SU-DHL-6 (cell line): Measurements from ENCODE around the gene MRGPRF.

ENCODE experiments used
- H2AFZ ChIP-seq: fragments of 200-600 bp; sonication (generic); 2 replicates; pipeline ENCODE4 v1.6.1; 2014; ENCODE audit warnings: low read depth, mild to moderate bottlenecking, moderate library complexity, mixed read lengths, antibody characterized with exemption, low read length; ENCODE audit not compliant: severe bottlenecking
- H3F3A ChIP-seq: fragments of 200-600 bp; shearing (Covaris generic); 2 replicates; pipeline ENCODE4 v1.6.0; 2016; ENCODE audit warnings: antibody characterized with exemption, mild to moderate bottlenecking; ENCODE audit not compliant: insufficient read depth
- H3K27ac ChIP-seq: fragments of 200-600 bp; sonication (generic); 2 replicates; pipeline ENCODE4 v1.5.1; 2016; ENCODE audit warnings: low read depth, mild to moderate bottlenecking, low read length, moderate library complexity, mixed read lengths
- H3K27me3 ChIP-seq: fragments of 200-600 bp; sonication (generic), shearing (Covaris generic); 2 replicates; pipeline ENCODE4 v1.6.0; 2014; ENCODE audit warnings: mild to moderate bottlenecking, low read length
- H3K36me3 ChIP-seq: fragments of 200-600 bp; sonication (generic); 2 replicates; pipeline ENCODE4 v1.6.1; 2014; ENCODE audit warnings: mild to moderate bottlenecking, low read length, mixed read lengths
- H3K4me2 ChIP-seq: fragments of 300-600, 200-600 bp; shearing (Covaris generic), sonication (generic); 2 replicates; pipeline ENCODE4 v1.6.0; 2014; ENCODE audit warnings: low read length, low read depth, mild to moderate bottlenecking; ENCODE audit not compliant: poor library complexity, severe bottlenecking
- H3K4me3 ChIP-seq: fragments of 200-600 bp; sonication (generic); 2 replicates; pipeline ENCODE4 v1.5.1; 2014; ENCODE audit warnings: antibody characterized with exemption, low read length, mild to moderate bottlenecking, mixed read lengths; ENCODE audit not compliant: insufficient read depth, poor library complexity, severe bottlenecking
- H3K79me2 ChIP-seq: fragments of 200-600 bp; sonication (generic); 2 replicates; pipeline ENCODE4 v1.6.1; 2014; ENCODE audit warnings: mild to moderate bottlenecking, low read length, moderate library complexity; ENCODE audit not compliant: insufficient read depth
- H3K9ac ChIP-seq: fragments of 200-600 bp; sonication (generic); 2 replicates; pipeline ENCODE4 v1.7.0; 2014; ENCODE audit warnings: mild to moderate bottlenecking, low read length
- H3K9me2 ChIP-seq: fragments of 200-600 bp; sonication (generic); replicated peaks from 2 replicates; pipeline ENCODE4 v1.6.1; 2014; ENCODE audit warnings: low read length; ENCODE audit not compliant: insufficient read depth
- H3K9me3 ChIP-seq: fragments of 200-600 bp; sonication (generic); 2 replicates; pipeline ENCODE4 v1.6.1; 2014; ENCODE audit warnings: low read length, mixed read lengths; ENCODE audit not compliant: insufficient read depth
- H4K20me1 ChIP-seq: fragments of 200-600 bp; sonication (generic); 2 replicates; pipeline ENCODE4 v1.6.1; 2014; ENCODE audit warnings: low read depth, mild to moderate bottlenecking, antibody characterized with exemption, low read length, moderate library complexity, mixed read lengths
- EZH2phosphoT487 ChIP-seq: fragments of 200-600 bp; sonication (generic), shearing (Covaris generic); conservative IDR thresholded peaks from 2 replicates; pipeline ENCODE4 v1.6.1; 2018; ENCODE audit warnings: mild to moderate bottlenecking, antibody characterized with exemption, low read length, moderate library complexity, mixed read lengths
- TF ChIP-seq, protein P1 (sequence below): fragments of 200-600 bp; sonication (generic); IDR thresholded peaks from one replicate; pipeline ENCODE4 v1.5.1; 2017; ENCODE audit warnings: antibody characterized with exemption, mild to moderate bottlenecking, low read length, moderate library complexity; ENCODE audit not compliant: insufficient read depth, poor library complexity, severe bottlenecking

MRGPRF gene

GRCh38 chr11:69014084-69014851 is 1.2 kb upstream of the MRGPRF start:
- Histone ChIP-seq H3K36me3 (no peaks in the 10 kb centered on the region), H3K79me2 (no peaks in the 10 kb centered on the region), H3K9me2 (no peaks in the 10 kb centered on the region), H4K20me1 (no peaks in the 10 kb centered on the region), H3K27ac (no peak overlapping the region), H3F3A (no peaks in the 10 kb centered on the region), H3K9ac (no peak overlapping the region), H3K4me3 (no peak overlapping the region), H3K27me3 (no peaks in the 10 kb centered on the region), H3K9me3 (no peaks in the 10 kb centered on the region), H2AFZ (no peak overlapping the region), H3K4me2 (no peak overlapping the region)
- TF ChIP-seq EZH2phosphoT487: no peak
- TF ChIP-seq, protein P1, sequence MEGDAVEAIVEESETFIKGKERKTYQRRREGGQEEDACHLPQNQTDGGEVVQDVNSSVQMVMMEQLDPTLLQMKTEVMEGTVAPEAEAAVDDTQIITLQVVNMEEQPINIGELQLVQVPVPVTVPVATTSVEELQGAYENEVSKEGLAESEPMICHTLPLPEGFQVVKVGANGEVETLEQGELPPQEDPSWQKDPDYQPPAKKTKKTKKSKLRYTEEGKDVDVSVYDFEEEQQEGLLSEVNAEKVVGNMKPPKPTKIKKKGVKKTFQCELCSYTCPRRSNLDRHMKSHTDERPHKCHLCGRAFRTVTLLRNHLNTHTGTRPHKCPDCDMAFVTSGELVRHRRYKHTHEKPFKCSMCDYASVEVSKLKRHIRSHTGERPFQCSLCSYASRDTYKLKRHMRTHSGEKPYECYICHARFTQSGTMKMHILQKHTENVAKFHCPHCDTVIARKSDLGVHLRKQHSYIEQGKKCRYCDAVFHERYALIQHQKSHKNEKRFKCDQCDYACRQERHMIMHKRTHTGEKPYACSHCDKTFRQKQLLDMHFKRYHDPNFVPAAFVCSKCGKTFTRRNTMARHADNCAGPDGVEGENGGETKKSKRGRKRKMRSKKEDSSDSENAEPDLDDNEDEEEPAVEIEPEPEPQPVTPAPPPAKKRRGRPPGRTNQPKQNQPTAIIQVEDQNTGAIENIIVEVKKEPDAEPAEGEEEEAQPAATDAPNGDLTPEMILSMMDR: no peak

DNA sequence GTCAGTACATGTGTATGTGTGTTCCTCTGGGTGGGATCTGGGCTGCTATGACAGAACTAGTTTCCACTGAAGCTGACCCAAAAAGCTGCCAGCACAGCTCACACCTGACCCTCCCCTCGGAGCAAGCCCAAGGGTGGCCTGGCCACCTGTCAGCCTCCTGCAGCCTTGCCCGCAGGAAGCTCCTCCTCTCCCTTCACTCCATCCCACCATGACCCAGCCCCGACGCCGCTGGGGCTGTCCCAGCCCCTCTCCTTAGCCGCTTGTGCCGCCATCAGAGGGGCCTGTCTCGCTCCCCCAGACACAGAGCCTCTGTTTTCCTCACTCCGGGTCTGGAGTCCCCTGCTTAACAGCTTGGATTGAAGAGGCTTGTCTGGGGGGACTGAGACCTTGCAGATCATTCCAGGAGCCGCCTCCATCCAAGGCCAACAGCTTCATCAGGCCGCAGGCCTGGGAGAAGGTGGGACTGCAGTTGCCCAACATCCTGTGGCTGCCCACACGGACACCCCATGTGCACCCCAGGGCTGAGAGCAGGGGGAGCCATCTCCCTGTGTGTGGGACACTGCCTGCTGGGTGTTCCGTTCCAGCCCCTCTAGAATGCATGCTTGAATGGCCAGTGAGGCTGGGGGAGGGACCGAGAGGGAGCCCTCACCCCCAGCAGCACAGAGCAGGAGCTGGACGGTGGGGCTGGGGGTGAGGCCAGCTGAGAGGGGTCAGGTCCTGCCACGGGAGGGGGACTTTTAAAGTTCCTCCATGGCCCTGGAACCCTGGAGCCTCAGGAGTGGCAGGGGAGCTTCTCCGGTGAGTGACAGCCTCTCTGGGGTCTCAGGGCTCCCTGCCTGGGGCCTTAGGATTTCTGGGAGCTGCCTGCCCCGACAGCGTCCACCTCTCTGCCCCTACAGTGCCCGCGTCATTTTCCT is 696 bp downstream of the MRGPRF start:
- Histone ChIP-seq H3K4me2 (no peak overlapping the region), H3K79me2 (no peaks in the 10 kb centered on the region), H3K27ac (no peak overlapping the region), H4K20me1 (no peaks in the 10 kb centered on the region), H3K36me3 (no peaks in the 10 kb centered on the region), H3K27me3 (no peaks in the 10 kb centered on the region), H3F3A (no peaks in the 10 kb centered on the region), H3K9ac (no peak overlapping the region), H3K9me3 (no peaks in the 10 kb centered on the region), H3K4me3 (no peak overlapping the region), H3K9me2 (no peaks in the 10 kb centered on the region), H2AFZ (no peak overlapping the region)
- TF ChIP-seq EZH2phosphoT487: no peak
- TF ChIP-seq, protein P1: no peak

DNA sequence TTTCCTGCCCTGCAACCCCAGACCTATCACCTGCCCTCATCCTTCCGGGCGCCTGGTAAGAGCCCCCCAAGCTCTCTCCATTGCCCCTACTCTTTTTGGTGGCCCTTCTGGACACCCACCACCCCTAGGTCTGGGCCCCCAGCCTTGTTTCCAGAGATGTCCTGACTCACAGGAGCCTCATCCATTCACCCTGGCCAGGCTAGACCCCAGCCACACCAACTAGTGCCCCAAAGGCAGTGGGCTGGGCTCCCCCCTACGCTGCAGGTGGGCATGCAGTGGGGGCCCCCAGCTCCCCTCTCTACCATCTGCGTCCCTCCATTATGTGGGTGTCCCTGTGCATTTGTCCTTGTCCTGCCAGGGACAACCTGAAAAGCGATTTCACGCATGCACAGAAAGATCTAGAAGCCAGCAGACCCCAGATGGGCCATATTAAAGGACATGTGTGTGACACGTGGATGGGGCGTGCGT is 1.4 kb downstream of the MRGPRF start:
- Histone ChIP-seq H3K79me2 (no peaks in the 10 kb centered on the region), H3K9me3 (no peaks in the 10 kb centered on the region), H3K4me2 (no peak overlapping the region), H3K4me3 (no peak overlapping the region), H3K36me3 (no peaks in the 10 kb centered on the region), H3F3A (no peaks in the 10 kb centered on the region), H3K9ac (no peak overlapping the region), H3K9me2 (no peaks in the 10 kb centered on the region), H4K20me1 (no peaks in the 10 kb centered on the region), H2AFZ (no peak overlapping the region), H3K27ac (no peak overlapping the region), H3K27me3 (no peaks in the 10 kb centered on the region)
- TF ChIP-seq, protein P1: no peak
- no peak for TF ChIP-seq EZH2phosphoT487
